H1 (cell line): ENCODE results near the gene DARS1. TPM values are rescaled to one million over a fixed set of nuclear protein-coding genes. Genes with fewer than 3 reads are reported as not detected.

Source experiments
- BACH1 ChIP-seq: IDR thresholded peaks from 2 replicates; pipeline ENCODE4 v1.6.1; 2012; ENCODE audit warnings: low read length, improper control_type of control experiment
- BCL11A ChIP-seq, 2 experiments: IDR thresholded peaks; one replicate each; pipeline ENCODE4 v1.6.1; 2011; ENCODE audit warnings: low read depth in 2 of 2, low read length in 2 of 2, mild to moderate bottlenecking in 2 of 2
- BRCA1 ChIP-seq: IDR thresholded peaks from 2 replicates; pipeline ENCODE4 v1.6.1; 2012; ENCODE audit warnings: low read depth, low read length, improper control_type of control experiment
- CBX5 ChIP-seq: fragments of 300-800, 300-1000 bp; sonication (generic); IDR thresholded peaks from 2 replicates; pipeline ENCODE4 v1.7.1; 2016; ENCODE audit warnings: antibody characterized with exemption, low read length, low read depth
- CBX8 ChIP-seq: fragments of 300-800, 300-1000 bp; sonication (generic); IDR thresholded peaks from 2 replicates; pipeline ENCODE4 v1.7.1; 2016; ENCODE audit warnings: low read depth, low read length, borderline replicate concordance
- CREB1 ChIP-seq: IDR thresholded peaks from 2 replicates; pipeline ENCODE4 v1.6.1; 2012; ENCODE audit warnings: inconsistent platforms
- EGR1 ChIP-seq: IDR thresholded peaks from 2 replicates; pipeline ENCODE4 v1.6.1; 2011; ENCODE audit warnings: low read depth, low read length, borderline replicate concordance
- GABPA ChIP-seq: IDR thresholded peaks from 2 replicates; pipeline ENCODE4 v1.6.1; 2011; ENCODE audit warnings: mild to moderate bottlenecking, low read length, moderate library complexity, borderline replicate concordance; ENCODE audit not compliant: insufficient read depth
- HDAC2 ChIP-seq, 2 experiments: fragments of 300-600 bp in 1 of 2; sonication (generic) in 1 of 2; IDR thresholded peaks; 2 replicates each; pipeline ENCODE4 v1.6.1; 2011 to 2012; ENCODE audit warnings: low read depth in 2 of 2, low read length in 2 of 2, mild to moderate bottlenecking in 2 of 2, moderate library complexity in 2 of 2, borderline replicate concordance in 1 of 2, inconsistent platforms in 1 of 2
- HDAC6 ChIP-seq: IDR thresholded peaks from one replicate; pipeline ENCODE4 v1.7.1; 2012; ENCODE audit warnings: low read depth, mild to moderate bottlenecking, inconsistent platforms, low read length, moderate library complexity
- JUN ChIP-seq: IDR thresholded peaks from 2 replicates; pipeline ENCODE4 v1.6.1; 2011; ENCODE audit warnings: low read depth, mild to moderate bottlenecking, improper control_type of control experiment, low read length
- KDM1A ChIP-seq: fragments of 200-600, 300-600 bp; sonication (generic); IDR thresholded peaks from 2 replicates; pipeline ENCODE4 v1.7.1; 2016; ENCODE audit warnings: mild to moderate bottlenecking, low read length, borderline replicate concordance
- KDM4A ChIP-seq: IDR thresholded peaks from one replicate; pipeline ENCODE4 v1.7.1; 2012; ENCODE audit warnings: low read depth, mild to moderate bottlenecking, moderate library complexity, low read length, inconsistent platforms; ENCODE audit not compliant: severe bottlenecking
- NRF1 ChIP-seq: IDR thresholded peaks from 2 replicates; pipeline ENCODE4 v1.6.1; 2011; ENCODE audit warnings: mild to moderate bottlenecking, low read depth, low read length, improper control_type of control experiment
- POLR2A ChIP-seq, 2 experiments: IDR thresholded peaks; 1 replicate in 1 of 2; 2 replicates in 1 of 2; pipeline ENCODE4 v1.6.1; 2011; ENCODE audit warnings: low read depth in 2 of 2, low read length in 2 of 2, mild to moderate bottlenecking in 2 of 2; ENCODE audit errors: control extremely low read depth in 1 of 2
- POU5F1 ChIP-seq: IDR thresholded peaks from 2 replicates; pipeline ENCODE4 v1.6.1; 2011; ENCODE audit warnings: low read depth, mild to moderate bottlenecking, low read length, moderate library complexity
- SIN3A ChIP-seq, 2 experiments: IDR thresholded peaks in 1 of 2; conservative IDR thresholded peaks in 1 of 2; 2 replicates each; pipeline ENCODE4 v1.6.1; 2011 to 2012; ENCODE audit warnings: low read length in 2 of 2, improper control_type of control experiment in 1 of 2, low read depth in 1 of 2, mild to moderate bottlenecking in 1 of 2
- SP2 ChIP-seq: IDR thresholded peaks from 2 replicates; pipeline ENCODE4 v1.6.1; 2012; ENCODE audit warnings: mild to moderate bottlenecking, low read length, inconsistent platforms
- SP4 ChIP-seq: IDR thresholded peaks from 2 replicates; pipeline ENCODE4 v1.6.1; 2012; ENCODE audit warnings: low read length, inconsistent platforms
- SRF ChIP-seq: IDR thresholded peaks from 2 replicates; pipeline ENCODE4 v1.6.1; 2011; ENCODE audit warnings: mild to moderate bottlenecking, low read depth, low read length, moderate library complexity
- TAF1 ChIP-seq: IDR thresholded peaks from 2 replicates; pipeline ENCODE4 v1.6.1; 2011; ENCODE audit warnings: mild to moderate bottlenecking, low read depth, low read length
- TAF7 ChIP-seq: optimal IDR thresholded peaks from 2 replicates; pipeline ENCODE3; 2011; ENCODE audit warnings: low read depth, mild to moderate bottlenecking, inconsistent platforms, low read length, moderate library complexity, borderline replicate concordance
- ZNF274 ChIP-seq: IDR thresholded peaks from 2 replicates; pipeline ENCODE4 v1.7.0; 2012; ENCODE audit warnings: low read length, borderline replicate concordance; ENCODE audit errors: extremely low read depth
- polyA plus RNA-seq, 7 experiments: library from polyadenylated mRNA; depleted of rRNA in 3 of 7; stranded (reverse) in 5 of 7; unstranded in 2 of 7; fragments of >200 nt in 5 of 7; fragments of 200-250 nt in 2 of 7; gene quantifications; 1 replicate in 5 of 7; 2 replicates in 1 of 7; 4 replicates in 1 of 7; pipeline versions ENCODE4 v1.2.1 to v1.2.3, GENCODE V29; 2011 to 2013; ENCODE audit warnings: missing spikeins in 2 of 7, mixed read lengths in 2 of 7
- total RNA-seq: library from RNA; stranded (reverse); fragmentation: NEBNext Ultra II Directional; extraction: Animal tissue kit (Norgen Biotek cat#: 25700); gene quantifications from 2 replicates; pipeline ENCODE4 v1.2.1, GENCODE V29; 2021
- TF ChIP-seq, protein P1 (sequence below): IDR thresholded peaks from 2 replicates; pipeline ENCODE4 v1.6.1; 2012; ENCODE audit warnings: inconsistent platforms
- TF ChIP-seq, protein P2 (sequence below): IDR thresholded peaks from 2 replicates; pipeline ENCODE4 v1.6.1; 2012; ENCODE audit warnings: low read length, inconsistent platforms

DARS1 gene
- total and polyA plus RNA-seq, 2 of the 8 experiments (the other 6 are each of a cell fraction or from before 2014, with no cell fraction given), result 61.7 to 85.9 TPM

DNA sequence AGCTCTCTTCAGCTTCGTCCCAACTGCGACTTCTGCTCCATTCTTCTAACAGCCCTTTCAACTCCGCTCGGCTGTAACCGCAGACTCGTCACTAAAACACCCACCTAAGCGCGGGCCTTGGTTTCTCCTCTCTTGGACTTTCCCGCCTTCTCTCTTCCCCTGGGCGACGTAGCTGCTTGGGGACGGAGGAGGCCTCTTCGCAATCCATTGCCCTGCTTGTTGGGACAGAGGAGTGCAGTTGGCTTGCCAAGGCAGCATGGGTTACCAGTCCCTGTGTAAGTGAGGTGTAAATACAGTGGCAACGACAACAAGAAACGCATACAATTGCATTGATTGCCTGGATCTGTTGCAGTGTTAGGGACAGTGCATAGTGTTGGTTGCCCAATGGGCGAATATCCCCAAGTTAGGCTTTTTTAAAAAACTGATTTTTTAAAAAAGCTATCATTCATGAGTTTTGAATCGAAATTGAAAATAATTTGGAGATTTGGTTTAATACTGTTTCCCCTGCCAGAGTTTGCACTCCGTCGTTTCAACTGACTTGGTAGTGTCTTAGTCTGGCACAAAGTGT, 484 bp upstream of the DARS1 start (continued):
- no peak for TF ChIP-seq BACH1
- no peak for TF ChIP-seq HDAC2 (IDR thresholded peaks at IDR 0.05; ENCODE audit: borderline replicate concordance in 1 of 2, low read depth in 2 of 2, low read length in 2 of 2)
- TF ChIP-seq TAF7, result peak; percentile 12
- no peak for TF ChIP-seq JUN
- TF ChIP-seq POLR2A (IDR thresholded peaks at IDR 0.05; ENCODE audit: control extremely low read depth in 1 of 2, low read depth in 2 of 2, low read length in 2 of 2), result peak in 1 of 2 experiments; percentile 55; a peak in 1 of 3 replicates
- TF ChIP-seq SP2, result no peak
- no peak for TF ChIP-seq POU5F1
- TF ChIP-seq KDM1A, result no peak
- TF ChIP-seq BCL11A (IDR thresholded peaks at IDR 0.05; ENCODE audit: low read depth in 2 of 2, low read length in 2 of 2), result no peak
- no peak for TF ChIP-seq ZNF274
- TF ChIP-seq CREB1, result no peak
- TF ChIP-seq TAF1, result no peak; the same call in 1 of the 2 replicates
- no peak for TF ChIP-seq EGR1
- no peak for TF ChIP-seq SP4
- TF ChIP-seq HDAC6, result no peak
- TF ChIP-seq SRF, result no peak
- TF ChIP-seq GABPA, result no peak
- TF ChIP-seq CBX5, result no peak
- TF ChIP-seq, protein P1, sequence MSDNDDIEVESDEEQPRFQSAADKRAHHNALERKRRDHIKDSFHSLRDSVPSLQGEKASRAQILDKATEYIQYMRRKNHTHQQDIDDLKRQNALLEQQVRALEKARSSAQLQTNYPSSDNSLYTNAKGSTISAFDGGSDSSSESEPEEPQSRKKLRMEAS, result no peak
- no peak for TF ChIP-seq SIN3A (conservative IDR thresholded peaks at IDR 0.05 in 1 of 2, IDR thresholded peaks at IDR 0.05 in 1 of 2; ENCODE audit: low read depth in 1 of 2, low read length in 2 of 2)
- TF ChIP-seq, protein P2, sequence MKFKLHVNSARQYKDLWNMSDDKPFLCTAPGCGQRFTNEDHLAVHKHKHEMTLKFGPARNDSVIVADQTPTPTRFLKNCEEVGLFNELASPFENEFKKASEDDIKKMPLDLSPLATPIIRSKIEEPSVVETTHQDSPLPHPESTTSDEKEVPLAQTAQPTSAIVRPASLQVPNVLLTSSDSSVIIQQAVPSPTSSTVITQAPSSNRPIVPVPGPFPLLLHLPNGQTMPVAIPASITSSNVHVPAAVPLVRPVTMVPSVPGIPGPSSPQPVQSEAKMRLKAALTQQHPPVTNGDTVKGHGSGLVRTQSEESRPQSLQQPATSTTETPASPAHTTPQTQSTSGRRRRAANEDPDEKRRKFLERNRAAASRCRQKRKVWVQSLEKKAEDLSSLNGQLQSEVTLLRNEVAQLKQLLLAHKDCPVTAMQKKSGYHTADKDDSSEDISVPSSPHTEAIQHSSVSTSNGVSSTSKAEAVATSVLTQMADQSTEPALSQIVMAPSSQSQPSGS, result no peak
- no peak for TF ChIP-seq BRCA1
- no peak for TF ChIP-seq NRF1
- TF ChIP-seq CBX8, result no peak
- TF ChIP-seq KDM4A, result no peak
